ENCODE results near the gene UGT2B10.

DNA sequence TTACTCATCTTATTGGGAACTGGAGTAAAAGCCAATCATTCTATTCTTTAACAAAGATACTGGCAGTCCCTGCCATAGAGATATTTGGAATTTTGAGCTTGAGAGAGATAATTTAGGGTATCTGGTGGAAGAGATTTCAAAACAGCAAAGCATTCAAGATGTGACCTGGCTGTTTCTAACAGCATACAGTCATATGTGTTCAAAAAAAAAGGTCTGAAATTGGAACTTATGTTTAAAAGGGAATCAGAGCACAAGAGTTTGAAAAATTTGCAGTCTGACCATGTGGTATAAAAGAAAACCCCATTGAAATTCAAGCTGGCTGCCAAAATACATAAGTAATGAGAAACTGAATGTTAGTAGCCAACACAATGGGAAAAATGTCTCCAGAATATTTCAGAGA, 42.2 kb downstream of the UGT2B10 start:
- TF ChIP-seq NR2F6 (CRISPR knock-in tag; IDR thresholded peaks at IDR 0.05) (no peak), CTCF (IDR thresholded peaks at IDR 0.05 in 2 of 3, conservative IDR thresholded peaks at IDR 0.05 in 1 of 3; ENCODE audit: insufficient read depth in 2 of 3, low read depth in 1 of 3, low read length in 3 of 3) (no peak), TBL1XR1 (IDR thresholded peaks at IDR 0.05; ENCODE audit: low read length in 2 of 2) (no peak), ZNF586 (CRISPR knock-in tag; conservative IDR thresholded peaks at IDR 0.05) (no peak), MXD1 (CRISPR knock-in tag; IDR thresholded peaks at IDR 0.05; ENCODE audit: borderline replicate concordance, poor library complexity, severe bottlenecking) (no peak), ZSCAN32 (CRISPR knock-in tag; IDR thresholded peaks at IDR 0.05) (no peak), ELF2 (CRISPR knock-in tag; IDR thresholded peaks at IDR 0.05) (no peak), MTA2 (IDR thresholded peaks at IDR 0.05; ENCODE audit: low read depth) (no peak)
- TF ChIP-seq, protein P1, sequence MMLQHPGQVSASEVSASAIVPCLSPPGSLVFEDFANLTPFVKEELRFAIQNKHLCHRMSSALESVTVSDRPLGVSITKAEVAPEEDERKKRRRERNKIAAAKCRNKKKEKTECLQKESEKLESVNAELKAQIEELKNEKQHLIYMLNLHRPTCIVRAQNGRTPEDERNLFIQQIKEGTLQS (IDR thresholded peaks at IDR 0.05) = no peak
- TF ChIP-seq, protein P1 (CRISPR knock-in tag; conservative IDR thresholded peaks at IDR 0.05) = no peak
